ENCODE measurements around the gene SLC25A10. TPM values are rescaled to one million over a fixed set of nuclear protein-coding genes. Genes with fewer than 3 reads are reported as not detected.

The SLC25A10 gene
- total and polyA plus RNA-seq, 9 donors: 0.12 to 9.8 (median 7.9) TPM

DNA sequence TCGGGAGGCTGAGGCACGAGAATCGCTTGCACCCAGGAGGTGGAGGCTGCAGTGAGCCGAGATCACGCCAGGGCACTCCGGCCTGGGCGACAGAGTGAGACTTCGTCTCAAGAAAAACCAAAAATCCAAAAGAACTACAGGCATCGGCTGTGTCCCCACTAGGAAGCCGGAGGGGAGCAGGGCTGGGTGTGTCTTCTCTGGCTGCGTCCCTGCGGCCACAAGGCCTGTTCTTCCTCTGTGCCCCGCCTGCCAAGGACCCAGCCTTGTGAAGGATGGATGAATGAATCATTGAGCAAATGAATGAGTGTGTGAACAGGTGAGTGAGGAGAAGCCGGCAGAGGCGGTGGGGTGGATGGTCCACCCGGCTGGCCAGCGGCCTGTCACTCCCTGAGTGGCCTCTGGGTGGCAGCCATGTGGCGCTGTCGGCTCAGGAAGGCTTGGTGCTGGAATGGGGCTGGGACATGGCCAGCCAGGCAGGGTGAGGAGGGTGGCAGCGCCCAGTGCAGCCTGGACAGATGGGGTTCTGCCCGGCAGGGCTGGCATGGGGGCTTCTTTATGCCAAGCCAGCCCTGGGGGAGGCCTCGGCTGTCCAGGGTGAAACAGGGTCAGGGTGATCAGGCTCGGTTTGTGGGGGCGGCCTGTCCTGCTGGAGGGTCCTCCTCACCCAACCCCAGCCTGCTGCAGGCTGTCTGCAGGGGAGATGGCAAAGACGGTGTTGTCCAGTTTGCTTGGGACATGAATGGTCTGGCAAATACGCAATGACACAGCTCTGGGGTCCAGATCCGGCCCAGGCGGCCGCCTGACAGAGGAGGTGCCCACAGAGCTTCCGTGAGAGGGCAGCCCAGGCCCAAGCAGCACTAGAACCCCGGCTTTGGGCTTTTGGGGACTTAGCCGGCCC lies 21.7 kb downstream of the SLC25A10 start:
- H3K4me3 ChIP-seq: no peak overlapping the region
- TF ChIP-seq, protein P1, sequence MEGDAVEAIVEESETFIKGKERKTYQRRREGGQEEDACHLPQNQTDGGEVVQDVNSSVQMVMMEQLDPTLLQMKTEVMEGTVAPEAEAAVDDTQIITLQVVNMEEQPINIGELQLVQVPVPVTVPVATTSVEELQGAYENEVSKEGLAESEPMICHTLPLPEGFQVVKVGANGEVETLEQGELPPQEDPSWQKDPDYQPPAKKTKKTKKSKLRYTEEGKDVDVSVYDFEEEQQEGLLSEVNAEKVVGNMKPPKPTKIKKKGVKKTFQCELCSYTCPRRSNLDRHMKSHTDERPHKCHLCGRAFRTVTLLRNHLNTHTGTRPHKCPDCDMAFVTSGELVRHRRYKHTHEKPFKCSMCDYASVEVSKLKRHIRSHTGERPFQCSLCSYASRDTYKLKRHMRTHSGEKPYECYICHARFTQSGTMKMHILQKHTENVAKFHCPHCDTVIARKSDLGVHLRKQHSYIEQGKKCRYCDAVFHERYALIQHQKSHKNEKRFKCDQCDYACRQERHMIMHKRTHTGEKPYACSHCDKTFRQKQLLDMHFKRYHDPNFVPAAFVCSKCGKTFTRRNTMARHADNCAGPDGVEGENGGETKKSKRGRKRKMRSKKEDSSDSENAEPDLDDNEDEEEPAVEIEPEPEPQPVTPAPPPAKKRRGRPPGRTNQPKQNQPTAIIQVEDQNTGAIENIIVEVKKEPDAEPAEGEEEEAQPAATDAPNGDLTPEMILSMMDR (IDR thresholded peaks at IDR 0.05): peak; percentile 43 to 71 (median 66)
- no peak for TF ChIP-seq EP300 (IDR thresholded peaks at IDR 0.05)
- intact Hi-C loops (cut with DNase I): no loop called here

DNA sequence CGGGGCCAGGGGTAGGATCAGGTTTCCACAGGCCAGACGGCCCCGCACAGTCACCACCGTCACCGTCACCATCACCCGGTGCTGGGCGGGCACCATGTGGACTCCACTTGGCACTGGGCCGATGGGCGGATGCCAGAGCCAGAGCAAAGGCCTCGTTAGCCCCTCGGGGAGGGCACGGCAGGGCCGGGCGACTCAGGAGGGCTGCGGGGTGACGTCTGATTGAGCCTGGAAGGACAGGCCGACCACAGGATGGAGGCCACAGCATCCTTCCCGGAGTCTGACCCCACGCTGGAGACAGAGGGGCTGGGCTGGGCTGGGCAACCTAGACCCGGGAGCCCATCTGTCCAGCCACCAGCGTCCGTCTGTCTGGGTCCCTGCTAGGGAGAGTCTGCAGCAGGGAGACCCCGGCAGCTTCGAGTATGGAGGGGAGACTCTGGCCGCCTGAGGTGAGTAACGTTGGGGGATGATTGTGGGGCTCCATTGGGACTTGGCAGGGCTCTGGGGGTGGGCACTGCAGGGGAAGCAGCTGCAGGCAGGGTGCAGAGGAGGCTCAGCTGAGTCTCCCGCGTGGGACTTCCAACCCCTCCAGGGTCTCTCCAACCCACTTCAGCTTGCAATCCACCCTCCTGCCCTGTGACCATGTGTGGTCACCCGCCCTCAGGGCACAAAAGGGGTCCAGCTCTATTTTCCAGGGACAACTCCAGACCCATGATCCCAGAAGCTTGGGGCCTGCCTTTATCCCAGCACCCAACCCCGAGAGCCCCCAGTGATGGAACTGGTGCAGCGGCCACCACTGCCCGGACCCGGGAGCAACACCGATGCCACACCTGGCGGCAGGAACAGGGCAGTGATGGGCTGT lies 22.6 kb downstream of the SLC25A10 start:
- intact Hi-C loops (cut with DNase I): no loop called here
- Histone ChIP-seq H3K36me3 (no peaks in the 10 kb centered on the region), H3K27me3 (no peaks in the 10 kb centered on the region), H3K4me3 (no peak overlapping the region), H3K9me3 (no peaks in the 10 kb centered on the region), H3K4me1 (ENCODE audit: insufficient read depth) (no peaks in the 10 kb centered on the region), H3K27ac (no peak overlapping the region)
- no peak for TF ChIP-seq EP300 (IDR thresholded peaks at IDR 0.05)
- no peak for TF ChIP-seq POLR2A (IDR thresholded peaks at IDR 0.05)
- TF ChIP-seq, protein P1 (IDR thresholded peaks at IDR 0.05): no peak
- 74 to 78% (median 76%) methylated on average over 33 to 35 of the region's 35 CpGs for WGBS, 3 donors
- peak in 1 of 5 donors; percentile 41 for DNase-seq

More for the DNA sequence above, 21.7 kb downstream of the SLC25A10 start:
- H3K27ac ChIP-seq: no peak overlapping the region
- no peaks in the 10 kb centered on the region for H3K4me1 ChIP-seq (ENCODE audit: insufficient read depth)
- H3K9me3 ChIP-seq: no peaks in the 10 kb centered on the region
- 39 to 44% (median 42%) methylated on average over 31 to 32 of the region's 32 CpGs for WGBS, 3 donors
- DNase-seq: peak; percentile 60 to 80 (median 68)
- no peaks in the 10 kb centered on the region for H3K36me3 ChIP-seq
- no peaks in the 10 kb centered on the region for H3K27me3 ChIP-seq

DNA sequence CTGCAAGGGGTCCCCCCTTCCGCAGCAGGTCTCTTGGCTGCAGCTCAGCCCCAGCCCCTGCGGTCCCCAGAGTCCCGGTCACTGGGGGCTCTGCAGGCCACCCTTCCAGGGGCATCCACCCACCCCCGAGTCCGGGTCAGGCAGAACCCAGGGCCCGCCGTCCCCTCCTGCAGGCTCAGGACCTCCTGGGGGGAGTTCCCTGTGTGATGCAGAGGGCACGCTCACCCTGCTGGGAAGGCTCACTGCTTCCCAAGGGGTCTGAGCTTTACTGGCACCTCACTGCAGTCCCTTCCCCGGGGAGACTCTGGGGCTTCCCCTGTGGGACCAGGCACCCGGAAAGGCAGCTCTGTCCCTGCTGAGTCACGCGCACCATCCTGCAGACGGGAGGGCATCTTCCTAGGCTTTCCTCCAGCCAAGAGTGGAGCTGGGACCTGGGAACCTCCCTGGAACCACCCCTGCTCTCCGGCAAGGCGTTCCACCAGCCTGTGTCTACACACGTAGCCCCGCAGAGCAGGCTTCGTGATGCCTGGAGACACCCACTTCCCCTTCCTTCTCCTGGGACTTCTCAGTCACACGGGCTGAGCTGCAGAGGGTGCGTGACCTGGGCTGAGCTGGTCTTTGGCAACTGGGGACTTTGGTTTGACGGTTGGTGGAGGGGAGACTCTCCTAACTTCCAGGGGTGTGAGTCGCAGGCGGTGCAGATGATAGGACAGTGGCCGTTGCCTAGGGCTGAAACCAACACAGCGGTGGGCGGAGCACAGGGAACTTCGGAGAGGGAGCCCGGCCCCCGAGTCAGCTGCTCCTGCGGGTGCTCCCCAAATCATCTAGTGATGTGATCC lies 23.4 kb downstream of the SLC25A10 start:
- DNase-seq: peak in 1 of 5 donors; percentile 29
- intact Hi-C loops (cut with DNase I): no loop called here
- TF ChIP-seq EP300 (IDR thresholded peaks at IDR 0.05) (no peak), POLR2A (IDR thresholded peaks at IDR 0.05) (no peak)
- TF ChIP-seq, protein P1 (IDR thresholded peaks at IDR 0.05): no peak
- Histone ChIP-seq H3K27me3 (no peaks in the 10 kb centered on the region), H3K4me3 (no peak overlapping the region), H3K4me1 (ENCODE audit: insufficient read depth) (no peaks in the 10 kb centered on the region), H3K9me3 (no peaks in the 10 kb centered on the region), H3K36me3 (no peaks in the 10 kb centered on the region), H3K27ac (no peak overlapping the region)
- 29 to 36% (median 32%) methylated on average over 21 to 30 of the region's 30 CpGs for WGBS, 3 donors
